ENCODE measurements around the gene TPM1. TPM values are rescaled to one million over a fixed set of nuclear protein-coding genes. Genes with fewer than 3 reads are reported as not detected.

The TPM1 gene
- total RNA-seq, 1 experiment from 2014 or later = 174 TPM

GRCh38 chr15:63084806-63085205 lies 42.3 kb downstream of the TPM1 start:
- TF ChIP-seq EZH2 (IDR thresholded peaks at IDR 0.05; ENCODE audit: low read depth) = no peak
- TF ChIP-seq CTCF (conservative IDR thresholded peaks at IDR 0.05) = no peak
- no peaks in the 10 kb centered on the region for H4K20me1 ChIP-seq (ENCODE audit: insufficient read depth)
- no TSS peak for BruUV-seq (replicated peaks)
- no peak overlapping the region for H3K4me2 ChIP-seq
- no peaks in the 10 kb centered on the region for H3K79me2 ChIP-seq (ENCODE audit: low read depth)
- no peak overlapping the region for H3K4me3 ChIP-seq
- no peaks in the 10 kb centered on the region for H3K27me3 ChIP-seq (ENCODE audit: insufficient read depth, low read depth)
- no peaks in the 10 kb centered on the region for H3K9me3 ChIP-seq (ENCODE audit: insufficient read depth, low read depth)
- no peak for DNase-seq
- ChIA-PET POLR2A (ENCODE audit: unreplicated experiment) (no interaction called here), CTCF (no interaction called here)
- H2AFZ ChIP-seq = no peak overlapping the region
- no peaks in the 10 kb centered on the region for H3F3A ChIP-seq (ENCODE audit: insufficient read depth, low read depth)
- intact Hi-C loops (cut with micrococcal nuclease; ENCODE audit: unreplicated experiment) = no loop called here
- H3K9me2 ChIP-seq (ENCODE audit: insufficient read depth) = no peaks in the 10 kb centered on the region
- no peaks in the 10 kb centered on the region for H3K4me1 ChIP-seq (replicated peaks; ENCODE audit: insufficient read depth)
- H3K36me3 ChIP-seq (ENCODE audit: low read depth) = no peaks in the 10 kb centered on the region
- H3K27ac ChIP-seq = no peak overlapping the region

- H3K27ac ChIP-seq = no peak overlapping the region
- no TSS peak for BruUV-seq (replicated peaks)
- no peaks in the 10 kb centered on the region for H3K27me3 ChIP-seq (ENCODE audit: insufficient read depth, low read depth)
- no peak for TF ChIP-seq CTCF (conservative IDR thresholded peaks at IDR 0.05)
- no peak for TF ChIP-seq EZH2 (IDR thresholded peaks at IDR 0.05; ENCODE audit: low read depth)
- ChIA-PET CTCF (no interaction called here), POLR2A (ENCODE audit: unreplicated experiment) (no interaction called here)
- DNase-seq = no peak
- no peak overlapping the region for H2AFZ ChIP-seq
- H3K4me1 ChIP-seq (replicated peaks; ENCODE audit: insufficient read depth) = no peaks in the 10 kb centered on the region
- no peaks in the 10 kb centered on the region for H3K9me2 ChIP-seq (ENCODE audit: insufficient read depth)
- H4K20me1 ChIP-seq (ENCODE audit: insufficient read depth) = no peaks in the 10 kb centered on the region
- H3K4me3 ChIP-seq = no peak overlapping the region
- no peaks in the 10 kb centered on the region for H3F3A ChIP-seq (ENCODE audit: insufficient read depth, low read depth)
- H3K79me2 ChIP-seq (ENCODE audit: low read depth) = no peaks in the 10 kb centered on the region
- H3K36me3 ChIP-seq (ENCODE audit: low read depth) = no peaks in the 10 kb centered on the region
- no peak overlapping the region for H3K4me2 ChIP-seq
- intact Hi-C loops (cut with micrococcal nuclease; ENCODE audit: unreplicated experiment) = no loop called here
- H3K9me3 ChIP-seq (ENCODE audit: insufficient read depth, low read depth) = no peaks in the 10 kb centered on the region
Measured at GRCh38 chr15:63085289-63085688, 42.7 kb downstream of the TPM1 start.

GRCh38 chr15:63086271-63086670 lies 43.7 kb downstream of the TPM1 start:
- Histone ChIP-seq H3K4me2 (no peak overlapping the region), H3K27ac (no peak overlapping the region), H3K36me3 (ENCODE audit: low read depth) (no peaks in the 10 kb centered on the region), H3K9me3 (ENCODE audit: insufficient read depth, low read depth) (no peaks in the 10 kb centered on the region), H3K4me1 (replicated peaks; ENCODE audit: insufficient read depth) (no peaks in the 10 kb centered on the region), H2AFZ (no peak overlapping the region), H3F3A (ENCODE audit: insufficient read depth, low read depth) (no peaks in the 10 kb centered on the region), H4K20me1 (ENCODE audit: insufficient read depth) (no peaks in the 10 kb centered on the region), H3K9me2 (ENCODE audit: insufficient read depth) (no peaks in the 10 kb centered on the region), H3K4me3 (no peak overlapping the region), H3K27me3 (ENCODE audit: insufficient read depth, low read depth) (no peaks in the 10 kb centered on the region), H3K79me2 (ENCODE audit: low read depth) (no peaks in the 10 kb centered on the region)
- ChIA-PET POLR2A (ENCODE audit: unreplicated experiment) (interaction anchor here (0.6 kb wide), 1 partner anchor 235 kb away, joined by 3 read pairs; no protein-coding TSS in a partner anchor), CTCF (no interaction called here)
- no TSS peak for BruUV-seq (replicated peaks)
- TF ChIP-seq EZH2 (IDR thresholded peaks at IDR 0.05; ENCODE audit: low read depth) (no peak), CTCF (conservative IDR thresholded peaks at IDR 0.05) (no peak)
- no peak for DNase-seq
- intact Hi-C loops (cut with micrococcal nuclease; ENCODE audit: unreplicated experiment) = no loop called here

All from PC-9 (cell line).